Upper lobe of right lung (tissue), 1 donor: ENCODE data around the gene ALK. TPM values are rescaled to one million over a fixed set of nuclear protein-coding genes. Genes with fewer than 3 reads are reported as not detected.

Experiments used
- ATAC-seq: fragments of 200-7000 bp; cut with Tn5 transposase; one replicate; pipeline ENCODE4 v1.9.1; 2020; ENCODE audit warnings: mild to moderate bottlenecking, moderate library complexity
- DNase-seq: peaks from one replicate; pipeline ENCODE4 v3.0.0-alpha.2; 2020
- H3K27ac ChIP-seq: fragments of 200-600 bp; one replicate; pipeline ENCODE4 v1.8.0; 2022
- H3K27me3 ChIP-seq: fragments of 200-600 bp; one replicate; pipeline ENCODE4 v1.8.0; 2022; ENCODE audit warnings: mild to moderate bottlenecking
- H3K36me3 ChIP-seq: fragments of 200-600 bp; one replicate; pipeline ENCODE4 v1.8.0; 2022
- H3K4me1 ChIP-seq: fragments of 200-600 bp; one replicate; pipeline ENCODE4 v1.8.0; 2022
- H3K4me3 ChIP-seq: fragments of 200-600 bp; one replicate; pipeline ENCODE4 v1.8.0; 2022; ENCODE audit warnings: mild to moderate bottlenecking
- H3K9me3 ChIP-seq: fragments of 200-600 bp; one replicate; pipeline ENCODE4 v1.8.0; 2022
- CTCF ChIP-seq: fragments of 200-600 bp; IDR thresholded peaks from one replicate; pipeline ENCODE4 v1.8.0; 2022; ENCODE audit warnings: antibody characterized with exemption
- intact Hi-C: fragments of 100-400 bp; cut with DNase I; formaldehyde crosslinking; loops from one replicate; pipeline ENCODE4 v1.11.0; 2022
- total RNA-seq: library from RNA; stranded (reverse); fragmentation: NEBNext Ultra II Directional; extraction: Animal tissue kit (Norgen Biotek cat#: 25700); gene quantifications from one replicate; pipeline ENCODE4 v1.2.1, GENCODE V29; 2021
- donor health status: DM: no; HTN: yes; CAD: no; lungs with severe emphysema.

The ALK gene
- total RNA-seq, 1 donor from 2014 or later, result not detected

GRCh38 chr2:29910960-29911359 lies 10.4 kb downstream of the ALK start:
- no peaks in the 10 kb centered on the region for H3K9me3 ChIP-seq
- ATAC-seq, result no peak
- no peak for DNase-seq
- H3K27ac ChIP-seq, result no peak overlapping the region
- no peaks in the 10 kb centered on the region for H3K4me1 ChIP-seq
- no peak overlapping the region for H3K4me3 ChIP-seq
- no peaks in the 10 kb centered on the region for H3K36me3 ChIP-seq
- no peak for TF ChIP-seq CTCF
- intact Hi-C loops, result no loop called here
- peaks cover 19% of the 10 kb centered on the region for H3K27me3 ChIP-seq

- TF ChIP-seq CTCF, result no peak
- H3K4me3 ChIP-seq, result no peak overlapping the region
- H3K36me3 ChIP-seq, result no peaks in the 10 kb centered on the region
- no peaks in the 10 kb centered on the region for H3K9me3 ChIP-seq
- DNase-seq (no peak), ATAC-seq (no peak)
- no peak overlapping the region for H3K27ac ChIP-seq
- H3K4me1 ChIP-seq, result no peaks in the 10 kb centered on the region
- peaks cover 23% of the 10 kb centered on the region for H3K27me3 ChIP-seq
- intact Hi-C loops, result no loop called here
These were observed 10.9 kb downstream of the ALK start for GRCh38 chr2:29910465-29910864.

- intact Hi-C loops, result no loop called here
- no peaks in the 10 kb centered on the region for H3K9me3 ChIP-seq
- no peaks in the 10 kb centered on the region for H3K4me1 ChIP-seq
- no peak for ATAC-seq
- H3K4me3 ChIP-seq, result no peak overlapping the region
- no peak overlapping the region for H3K27ac ChIP-seq
- peaks cover 13% of the 10 kb centered on the region for H3K27me3 ChIP-seq
- no peak for TF ChIP-seq CTCF
- no peak for DNase-seq
- no peaks in the 10 kb centered on the region for H3K36me3 ChIP-seq
These were observed 19.0 kb downstream of the ALK start for GRCh38 chr2:29902356-29902755.

GRCh38 chr2:29900971-29901633 lies 20.3 kb downstream of the ALK start:
- Histone ChIP-seq H3K9me3 (no peaks in the 10 kb centered on the region), H3K36me3 (no peaks in the 10 kb centered on the region), H3K27me3 (peaks cover 10% of the 10 kb centered on the region), H3K4me3 (no peak overlapping the region), H3K4me1 (no peaks in the 10 kb centered on the region), H3K27ac (no peak overlapping the region)
- no peak for ATAC-seq
- TF ChIP-seq CTCF, result no peak
- DNase-seq, result no peak
- intact Hi-C loops, result no loop called here

GRCh38 chr2:29898999-29899398 lies 22.4 kb downstream of the ALK start:
- TF ChIP-seq CTCF, result no peak
- Histone ChIP-seq H3K9me3 (no peaks in the 10 kb centered on the region), H3K4me1 (no peaks in the 10 kb centered on the region), H3K36me3 (no peaks in the 10 kb centered on the region), H3K4me3 (no peak overlapping the region), H3K27me3 (peaks cover 5% of the 10 kb centered on the region), H3K27ac (no peak overlapping the region)
- DNase-seq (no peak), ATAC-seq (no peak)
- intact Hi-C loops, result no loop called here
